Naive thymus-derived CD8-positive, alpha-beta T cell (primary cell): ENCODE results near the gene GSDME. TPM values are rescaled to one million over a fixed set of nuclear protein-coding genes. Genes with fewer than 3 reads are reported as not detected.
A peak's percentile ranks its signal among the peaks of the same experiment; 100 is the strongest.
"Not testable (repeated sequence)": the region's sequence is repeated elsewhere in the genome, so short reads cannot be mapped to it uniquely, and the experiment has no call there.

ENCODE experiments used
- ATAC-seq, 2 donors: fragments of 150-1000 bp; cut with Tn5 transposase in 1 of 2; sonication (Bioruptor Pico), chemical (Tn5 transposase) in 1 of 2; 1 replicate in 1 of 2; 2 replicates in 1 of 2; pipeline ENCODE4 v1.10.0; 2021; ENCODE audit warnings: mild to moderate bottlenecking in 2 of 2, moderate library complexity in 2 of 2
- POLR2A ChIA-PET: fragments of 350-600 bp; sonication (Branson Sonifier 250); formaldehyde crosslinking; loops from one replicate; lab custom pipeline; 2021; ENCODE audit warnings: antibody characterized with exemption; lab: Charles Lee
- DNase-seq, 10 donors: peaks; one replicate each; pipeline versions ENCODE4 v3.0.0 to v3.0.0-alpha.2; 2020 to 2022
- H3K27ac Mint-ChIP-seq, 10 donors: one replicate each; pipeline ENCODE4 v1.8.0; 2020 to 2022; ENCODE audit warnings: mild to moderate bottlenecking in 10 of 10, mixed read lengths in 10 of 10, moderate library complexity in 4 of 10, inconsistent platforms in 1 of 10
- H3K27me3 Mint-ChIP-seq, 5 donors: one replicate each; pipeline ENCODE4 v1.8.0; 2021 to 2022; ENCODE audit warnings: mixed read lengths in 5 of 5
- H3K36me3 Mint-ChIP-seq, 3 donors: one replicate each; pipeline ENCODE4 v1.8.0; 2020 to 2022; ENCODE audit warnings: mixed read lengths in 3 of 3, mild to moderate bottlenecking in 2 of 3, inconsistent platforms in 1 of 3
- H3K4me1 Mint-ChIP-seq, 4 donors: one replicate each; pipeline ENCODE4 v1.8.0; 2021 to 2022; ENCODE audit warnings: mixed read lengths in 4 of 4
- H3K4me3 Mint-ChIP-seq, 10 donors: one replicate each; pipeline ENCODE4 v1.8.0; 2020 to 2022; ENCODE audit warnings: mild to moderate bottlenecking in 10 of 10, mixed read lengths in 10 of 10, moderate library complexity in 6 of 10, inconsistent platforms in 1 of 10
- H3K9me3 Mint-ChIP-seq, 9 donors: one replicate each; pipeline ENCODE4 v1.8.0; 2020 to 2022; ENCODE audit warnings: mixed read lengths in 9 of 9, mild to moderate bottlenecking in 3 of 9, inconsistent platforms in 1 of 9, moderate library complexity in 1 of 9
- polyA plus RNA-seq, 3 donors: library from polyadenylated mRNA; unstranded; fragments of 300-500 nt; fragmentation: Illumina TruSeq; gene quantifications; one replicate each; pipeline ENCODE4 v1.2.3, GENCODE V29; 2021
- total RNA-seq, 8 experiments: library from RNA in 2 of 8; stranded (reverse) in 2 of 8; gene quantifications; one replicate each; pipeline ENCODE4 v1.2.3 and lab custom pipeline; 2021 to 2026

The GSDME gene
- total RNA-seq (under 1 TPM; 0.26 to 0.30 TPM), polyA plus RNA-seq (under 1 TPM in 2 of 3 donors, not detected in 1; 0.07 to 0.23 TPM), total RNA-seq (lab: John Stamatoyannopoulos, UW) (0 to 2.2 (median 0.27) reads per million in 6 experiments)

DNA sequence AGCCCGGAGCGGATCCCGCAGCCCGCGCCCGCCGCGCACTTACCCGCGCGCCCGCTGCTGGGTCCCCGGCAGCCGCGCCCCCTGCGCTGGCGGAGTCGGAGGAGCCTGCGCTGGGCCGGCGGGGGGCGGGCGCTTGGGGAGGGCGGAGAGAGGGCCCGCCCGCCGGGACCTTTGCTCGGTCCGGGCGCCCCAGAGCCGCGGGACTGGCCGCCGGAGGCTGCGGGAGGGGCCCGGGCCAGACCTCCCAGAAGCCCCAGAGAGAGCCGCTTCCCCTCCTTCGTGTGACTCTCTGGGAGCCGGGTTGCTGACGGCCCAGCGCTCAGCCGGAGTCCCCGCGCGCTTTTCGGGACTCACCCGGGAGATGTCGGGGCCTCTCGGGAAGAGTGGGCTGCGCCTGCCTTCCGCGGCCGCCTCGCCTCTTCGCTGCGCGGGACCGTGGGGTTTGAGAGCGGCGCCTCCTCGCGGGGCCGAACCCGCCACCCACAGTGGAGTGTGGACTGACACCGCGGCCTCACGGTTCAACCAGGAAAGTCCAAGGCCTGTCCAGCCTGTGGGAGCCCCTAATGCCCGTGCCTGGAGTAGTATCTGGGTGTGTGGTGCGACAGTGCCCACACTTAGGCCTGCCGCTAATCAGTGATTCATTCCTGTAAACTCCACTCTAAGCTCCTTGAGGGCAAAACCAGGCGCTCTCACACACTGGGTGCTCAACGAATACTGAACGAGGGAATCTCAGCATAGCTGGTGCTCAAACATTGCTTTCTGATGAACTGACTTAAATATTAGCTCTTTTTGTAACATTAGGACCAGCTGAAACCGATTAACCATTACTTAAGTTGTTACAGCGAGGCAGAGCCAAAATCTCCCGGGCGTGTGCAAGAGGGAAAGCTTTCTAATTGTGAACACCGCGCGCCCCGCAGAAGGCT lies at the start of gene GSDME:
GSDME (minus strand) TSS at position 112 of the 923 bp plus-strand sequence. CDS start 7,690 bp downstream, outside the sequence.
- POLR2A ChIA-PET: no interaction called here
- Mint-ChIP-seq H3K9me3 (peaks cover 0 to 7% (median 0%) of the 10 kb centered on the region in 9 donors), H3K4me3 (peak within 1 kb of the TSS; percentile 73 to 96 (median 85)), H3K27ac (peak within 1 kb of the TSS in 2 of 10 donors; percentile 5 to 57), H3K4me1 (peaks cover 11 to 24% (median 20%) of the 10 kb centered on the region in 4 donors), H3K36me3 (no peaks in the 10 kb centered on the region), H3K27me3 (peaks cover 35 to 71% (median 52%) of the 10 kb centered on the region in 5 donors)
- DNase-seq: peak in 4 of 10 donors; percentile 11 to 26 (median 14)
- ATAC-seq: peak; percentile 74 to 88

DNA sequence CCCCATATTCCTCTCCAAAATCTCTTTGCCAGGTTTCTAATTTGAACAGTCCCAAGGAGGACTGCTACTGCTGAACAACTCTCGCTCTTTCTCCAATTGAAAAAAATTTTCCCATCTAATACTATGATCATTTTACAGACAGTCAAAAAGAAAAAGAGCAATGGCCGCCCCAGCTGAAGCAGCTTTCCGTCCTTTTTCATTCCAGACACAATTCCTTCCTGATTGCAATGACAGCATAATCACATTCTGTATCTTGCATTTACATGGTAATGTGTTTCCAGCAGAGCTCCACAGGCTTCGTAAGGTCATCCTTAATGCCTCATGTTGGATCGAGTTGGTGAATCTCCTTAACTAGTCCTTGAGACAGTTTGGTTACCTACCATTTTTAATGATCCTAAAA lies 45.0 kb upstream of the GSDME start:
- DNase-seq (no peak), ATAC-seq (no peak)
- Mint-ChIP-seq H3K27me3 (no peaks in the 10 kb centered on the region), H3K4me1 (peaks cover 0 to 2% (median 0%) of the 10 kb centered on the region in 4 donors), H3K9me3 (no peaks in the 10 kb centered on the region), H3K36me3 (peaks cover 19 to 63% (median 45%) of the 10 kb centered on the region in 3 donors), H3K27ac (peak overlapping the region in 1 of 10 donors; percentile 66), H3K4me3 (no peak overlapping the region)
- POLR2A ChIA-PET: no interaction called here

DNA sequence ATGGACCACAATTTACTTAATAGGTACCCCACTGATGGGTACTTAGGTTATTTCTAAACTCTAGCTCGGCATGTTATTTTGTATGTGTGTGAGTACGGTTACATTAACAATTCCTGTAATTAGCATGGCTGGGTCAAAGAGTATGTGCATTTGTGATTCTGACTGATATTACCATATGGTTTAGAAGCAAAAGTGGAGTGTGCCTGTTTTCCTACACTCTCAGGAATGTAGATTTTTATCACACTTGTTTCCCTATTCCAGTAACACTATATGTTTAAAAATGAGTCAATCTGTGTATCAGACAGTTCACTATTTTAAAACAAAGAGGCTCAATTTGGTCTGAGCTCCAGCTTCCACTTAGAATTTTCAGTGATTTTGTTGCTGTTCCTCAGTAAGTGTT lies 44.6 kb upstream of the GSDME start:
- ATAC-seq (no peak), DNase-seq (no peak)
- Mint-ChIP-seq H3K27ac (peak overlapping the region in 1 of 10 donors; percentile 66), H3K9me3 (no peaks in the 10 kb centered on the region), H3K4me1 (peaks cover 0 to 2% (median 0%) of the 10 kb centered on the region in 4 donors), H3K4me3 (no peak overlapping the region), H3K36me3 (peaks cover 19 to 66% (median 45%) of the 10 kb centered on the region in 3 donors), H3K27me3 (no peaks in the 10 kb centered on the region)
- POLR2A ChIA-PET: no interaction called here

DNA sequence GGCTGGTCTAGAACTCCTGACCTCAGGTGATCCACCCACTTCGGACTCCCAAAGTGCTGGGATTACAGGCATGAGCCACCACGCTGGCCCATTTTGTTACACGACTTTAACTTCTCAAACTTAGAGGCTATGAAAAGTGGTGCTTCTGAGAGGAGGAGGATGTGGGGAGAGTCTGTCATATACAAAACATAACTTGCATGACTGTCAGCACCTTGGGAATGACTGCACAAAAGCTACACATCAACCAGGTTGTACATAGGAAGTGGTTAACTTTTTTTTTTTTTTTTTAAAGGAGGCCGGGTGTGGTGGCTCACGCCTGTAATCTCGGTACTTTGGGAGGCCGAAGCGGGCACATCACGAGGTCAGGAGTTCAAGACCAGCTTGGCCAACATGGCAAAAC lies 43.4 kb upstream of the GSDME start:
- peaks cover 0 to 2% (median 0%) of the 10 kb centered on the region in 4 donors for H3K4me1 Mint-ChIP-seq
- POLR2A ChIA-PET: interaction anchor here (0.6 to 0.7 kb wide), 2 partner anchors 92 to 119 kb away, joined by 3 to 5 read pairs; no protein-coding TSS in a partner anchor
- no peak overlapping the region for H3K27ac Mint-ChIP-seq
- no peak overlapping the region for H3K4me3 Mint-ChIP-seq
- H3K27me3 Mint-ChIP-seq: no peaks in the 10 kb centered on the region
- ATAC-seq (no peak), DNase-seq (no peak)
- H3K36me3 Mint-ChIP-seq: peaks cover 19 to 63% (median 43%) of the 10 kb centered on the region in 3 donors
- H3K9me3 Mint-ChIP-seq: no peaks in the 10 kb centered on the region

DNA sequence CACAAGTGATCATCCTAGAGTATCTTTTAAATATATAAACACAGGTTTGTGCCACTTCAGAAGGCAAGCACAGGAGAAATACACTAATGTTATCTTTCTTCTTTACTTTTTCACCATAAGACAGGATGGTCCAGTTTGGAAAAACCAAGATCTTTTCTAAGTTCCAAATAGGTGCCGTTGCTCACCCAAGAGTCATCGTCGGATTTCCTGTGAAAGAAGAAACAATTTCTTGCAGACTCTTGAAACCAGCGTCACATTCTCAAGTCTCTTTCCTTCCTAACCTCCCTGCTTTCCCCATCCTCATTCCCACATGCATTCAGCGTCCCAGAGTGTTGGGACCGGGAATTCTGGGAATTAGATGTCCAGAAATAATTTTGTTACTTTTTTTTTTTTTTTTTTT lies 42.8 kb upstream of the GSDME start:
- POLR2A ChIA-PET: no interaction called here
- no peaks in the 10 kb centered on the region for H3K27me3 Mint-ChIP-seq
- no peak for DNase-seq
- ATAC-seq: no peak
- no peak overlapping the region for H3K4me3 Mint-ChIP-seq
- no peak overlapping the region for H3K27ac Mint-ChIP-seq
- peaks cover 0 to 2% (median under 1%) of the 10 kb centered on the region in 4 donors for H3K4me1 Mint-ChIP-seq
- H3K36me3 Mint-ChIP-seq: peaks cover 19 to 62% (median 43%) of the 10 kb centered on the region in 3 donors
- H3K9me3 Mint-ChIP-seq: no peaks in the 10 kb centered on the region

DNA sequence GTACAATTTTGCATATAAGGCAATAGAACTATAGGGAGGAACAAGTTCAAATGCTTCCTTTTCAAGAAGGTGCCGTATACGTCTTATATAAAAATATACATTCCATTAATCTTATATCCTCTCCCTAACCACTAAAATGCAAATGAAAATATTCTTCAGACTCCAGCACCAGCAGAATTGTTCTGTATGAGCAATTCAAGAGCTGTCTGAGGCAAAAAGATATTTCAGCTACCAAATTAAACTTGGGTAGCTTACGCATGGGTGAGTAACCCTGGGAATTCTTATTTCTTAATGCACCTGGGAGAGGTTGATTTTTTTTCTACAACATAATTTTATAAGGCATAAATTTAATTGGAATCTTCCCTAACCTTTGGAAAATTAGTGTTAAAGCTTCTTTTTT lies 42.2 kb upstream of the GSDME start:
- peaks cover 19 to 57% (median 40%) of the 10 kb centered on the region in 3 donors for H3K36me3 Mint-ChIP-seq
- ATAC-seq (no peak), DNase-seq (no peak)
- no peak overlapping the region for H3K4me3 Mint-ChIP-seq
- H3K9me3 Mint-ChIP-seq: no peaks in the 10 kb centered on the region
- no peak overlapping the region for H3K27ac Mint-ChIP-seq
- H3K27me3 Mint-ChIP-seq: no peaks in the 10 kb centered on the region
- H3K4me1 Mint-ChIP-seq: peaks cover 5 to 6% (median 5%) of the 10 kb centered on the region in 4 donors
- POLR2A ChIA-PET: no interaction called here

DNA sequence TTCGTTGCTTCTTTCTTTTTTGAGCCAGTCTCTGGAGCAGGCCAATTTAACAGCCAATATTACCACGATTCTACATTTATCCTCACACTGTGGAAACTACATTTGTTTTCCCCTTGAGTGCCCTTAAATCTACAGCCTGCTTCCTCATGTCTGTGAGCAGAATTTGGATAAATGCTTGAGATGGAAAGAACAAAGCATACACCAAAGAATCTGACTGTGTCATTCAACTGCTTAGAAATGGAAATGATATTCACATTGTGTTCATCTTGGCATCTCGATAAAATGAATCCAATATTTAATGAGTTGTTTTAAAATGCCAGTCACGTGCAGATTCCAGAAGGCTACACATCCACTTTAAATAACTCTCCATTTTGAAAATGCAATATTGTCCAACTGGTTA lies 41.0 kb upstream of the GSDME start:
- peaks cover 12 to 44% (median 31%) of the 10 kb centered on the region in 3 donors for H3K36me3 Mint-ChIP-seq
- H3K4me1 Mint-ChIP-seq: peaks cover 11 to 16% (median 14%) of the 10 kb centered on the region in 4 donors
- no peak for DNase-seq
- POLR2A ChIA-PET: no interaction called here
- no peaks in the 10 kb centered on the region for H3K27me3 Mint-ChIP-seq
- no peak overlapping the region for H3K27ac Mint-ChIP-seq
- no peak overlapping the region for H3K4me3 Mint-ChIP-seq
- H3K9me3 Mint-ChIP-seq: no peaks in the 10 kb centered on the region
- no peak for ATAC-seq

DNA sequence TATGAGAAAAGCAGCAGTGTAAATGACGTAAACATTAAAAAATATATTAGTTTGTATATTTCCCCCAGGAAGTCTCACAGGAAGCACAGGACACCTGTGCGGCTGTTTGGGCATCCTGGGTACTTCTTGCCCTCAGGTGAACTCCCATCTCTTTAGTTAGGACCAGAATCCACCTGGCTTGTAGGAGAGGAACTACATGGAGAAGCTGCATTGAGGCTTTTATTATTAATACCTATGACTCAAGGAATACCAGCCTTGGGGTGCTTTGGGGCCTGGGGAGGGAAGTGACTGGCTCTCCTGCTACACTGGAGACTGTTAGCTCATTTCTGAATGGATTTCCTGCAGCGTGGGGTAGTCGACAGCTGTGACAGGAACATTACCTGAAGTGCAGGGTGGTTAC lies 40.0 kb upstream of the GSDME start:
- H3K4me1 Mint-ChIP-seq: peaks cover 11 to 18% (median 14%) of the 10 kb centered on the region in 4 donors
- H3K27me3 Mint-ChIP-seq: no peaks in the 10 kb centered on the region
- H3K4me3 Mint-ChIP-seq: no peak overlapping the region
- H3K36me3 Mint-ChIP-seq: peaks cover 9 to 36% (median 21%) of the 10 kb centered on the region in 3 donors
- no peak for DNase-seq
- H3K27ac Mint-ChIP-seq: no peak overlapping the region
- no peaks in the 10 kb centered on the region for H3K9me3 Mint-ChIP-seq
- ATAC-seq: no peak
- POLR2A ChIA-PET: no interaction called here

DNA sequence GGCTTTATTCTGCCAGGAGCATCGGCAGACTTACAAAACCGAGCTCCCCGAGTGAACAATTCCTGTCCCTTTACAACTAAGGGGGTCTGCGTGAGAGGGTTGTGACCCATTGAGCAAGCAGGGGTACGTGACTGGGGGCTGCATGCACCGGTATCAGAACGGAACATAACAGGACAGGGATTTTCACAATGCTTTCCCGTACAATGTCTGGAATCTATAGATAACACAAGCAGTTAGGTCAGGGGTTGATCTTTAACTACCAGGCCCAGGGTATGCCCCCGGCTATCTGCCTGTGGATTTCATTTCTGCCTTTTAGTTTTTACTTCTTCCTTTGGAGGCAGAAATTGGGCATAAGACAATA lies 38.1 kb upstream of the GSDME start:
- DNase-seq: no peak

DNA sequence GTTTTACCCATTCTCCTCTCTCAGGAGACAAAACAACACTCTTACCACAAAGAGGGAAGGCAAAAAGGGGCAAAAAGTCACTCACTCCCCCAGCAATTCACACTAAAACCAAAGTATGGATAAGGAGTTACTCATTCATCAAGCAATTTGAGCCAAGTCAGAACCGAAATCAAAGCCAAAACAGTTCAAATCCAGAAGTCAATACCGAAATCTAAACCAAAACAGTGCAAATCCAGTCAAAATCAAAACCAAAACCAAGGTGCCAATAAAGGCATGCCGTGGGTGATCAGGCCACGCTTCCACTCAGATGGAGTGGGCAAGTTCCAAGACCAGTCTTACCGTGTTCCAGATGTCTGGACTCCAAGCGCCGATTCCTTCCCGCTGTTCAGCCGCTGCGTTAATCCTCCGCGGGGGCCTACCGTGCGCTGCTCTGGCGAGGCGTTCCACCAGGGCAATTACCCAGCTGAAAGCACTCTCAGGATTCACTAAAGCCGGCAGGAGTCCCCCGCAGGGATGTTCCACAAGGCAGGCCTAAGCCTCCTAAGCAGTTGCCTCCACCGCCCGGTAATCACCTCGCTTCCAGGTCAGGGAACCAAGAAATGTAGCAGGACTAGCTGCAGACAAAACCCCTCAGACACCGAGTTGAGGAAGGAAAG lies 37.6 kb upstream of the GSDME start:
- ATAC-seq, H3K4me3 Mint-ChIP-seq, H3K27me3 Mint-ChIP-seq, DNase-seq, POLR2A ChIA-PET, H3K9me3 Mint-ChIP-seq: not testable (repeated sequence)
- peaks cover 0 to 17% (median 6%) of the 10 kb centered on the region in 3 donors for H3K36me3 Mint-ChIP-seq
- H3K27ac Mint-ChIP-seq: peak overlapping the region in 2 of 10 donors; percentile 8 to 87
- H3K4me1 Mint-ChIP-seq: peaks cover 9 to 18% (median 14%) of the 10 kb centered on the region in 4 donors

More for the DNA sequence above, 38.1 kb upstream of the GSDME start:
- no peaks in the 10 kb centered on the region for H3K9me3 Mint-ChIP-seq
- H3K4me1 Mint-ChIP-seq: peaks cover 9 to 18% (median 14%) of the 10 kb centered on the region in 4 donors
- no peak overlapping the region for H3K4me3 Mint-ChIP-seq
- ATAC-seq: no peak
- H3K36me3 Mint-ChIP-seq: peaks cover 0 to 22% (median 6%) of the 10 kb centered on the region in 3 donors
- no peaks in the 10 kb centered on the region for H3K27me3 Mint-ChIP-seq
- H3K27ac Mint-ChIP-seq: no peak overlapping the region
- POLR2A ChIA-PET: no interaction called here

DNA sequence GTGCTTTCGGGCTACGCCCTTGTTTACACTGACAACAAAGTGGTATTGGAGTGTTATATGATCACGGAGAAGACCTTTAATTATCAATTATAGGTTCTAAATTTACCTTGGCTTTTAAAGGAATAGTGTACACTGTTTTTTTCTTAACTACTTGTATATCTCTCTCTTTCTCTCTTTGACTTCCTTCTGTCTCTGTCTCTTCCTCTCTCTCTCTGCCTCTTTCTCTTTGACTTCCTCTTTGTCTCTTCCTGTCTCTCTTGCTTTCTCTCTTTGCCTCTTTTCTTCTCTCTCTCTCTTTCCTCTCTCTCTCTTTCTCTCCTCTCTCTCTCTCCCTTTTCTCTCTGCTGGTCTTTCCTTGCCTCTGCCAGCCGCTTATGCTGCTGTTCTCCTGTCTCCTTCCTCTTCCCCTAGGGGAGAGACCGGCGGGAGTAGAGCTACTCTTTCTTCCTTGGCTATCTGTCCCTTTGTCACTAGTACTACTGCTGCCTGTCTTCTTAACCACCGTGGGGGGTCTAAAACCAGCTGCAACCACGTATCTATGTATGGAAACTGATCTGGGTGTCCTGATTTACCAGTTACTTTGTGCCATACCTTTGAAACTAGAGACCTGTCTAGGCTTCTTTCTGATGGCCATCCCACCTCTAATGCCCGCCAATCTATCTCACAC lies 36.9 kb upstream of the GSDME start:
- POLR2A ChIA-PET: no interaction called here
- Mint-ChIP-seq H3K27me3 (peaks cover 0 to 2% (median 0%) of the 10 kb centered on the region in 5 donors), H3K4me1 (peaks cover 9 to 18% (median 14%) of the 10 kb centered on the region in 4 donors), H3K36me3 (peaks cover 0 to 16% (median 6%) of the 10 kb centered on the region in 3 donors), H3K27ac (peak overlapping the region in 6 of 10 donors; percentile 8 to 87 (median 39)), H3K4me3 (no peak overlapping the region), H3K9me3 (peaks cover 0 to 9% (median 0%) of the 10 kb centered on the region in 9 donors)
- DNase-seq (no peak), ATAC-seq (no peak)

DNA sequence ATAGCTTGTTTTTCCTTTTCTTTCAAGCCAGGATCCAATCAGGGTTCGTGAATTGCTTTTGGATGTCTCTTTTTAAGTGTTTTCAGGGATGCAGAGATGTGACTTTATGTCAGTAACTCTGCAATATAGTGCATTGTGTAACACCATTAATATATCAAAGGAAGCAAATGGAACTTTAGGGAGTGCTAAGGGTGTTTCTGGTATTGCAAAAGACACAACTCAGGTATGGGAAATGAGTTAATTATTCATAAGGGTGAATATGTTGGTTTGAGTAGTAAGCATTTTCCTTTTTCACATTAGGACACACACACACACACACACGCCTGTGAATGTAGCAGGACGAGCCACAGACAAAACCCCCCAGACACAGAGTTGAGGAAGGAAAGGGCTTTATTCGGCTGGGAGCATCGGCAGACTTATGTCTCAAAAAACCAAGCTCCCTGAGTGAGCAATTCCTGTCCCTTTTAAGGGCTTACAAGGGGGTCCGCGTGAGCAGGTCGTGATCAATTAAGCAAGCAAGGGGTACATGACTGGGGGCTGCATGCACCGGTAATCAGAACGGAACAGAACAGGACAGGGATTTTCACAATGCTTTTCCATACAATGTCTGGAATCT lies 31.8 kb upstream of the GSDME start:
- Mint-ChIP-seq H3K27ac (no peak overlapping the region), H3K4me1 (peaks cover 3 to 12% (median 4%) of the 10 kb centered on the region in 4 donors)
- no peak for ATAC-seq

More for the DNA sequence above, 31.8 kb upstream of the GSDME start:
- Mint-ChIP-seq H3K4me3 (no peak overlapping the region), H3K27me3 (peaks cover 0 to 5% (median 0%) of the 10 kb centered on the region in 5 donors), H3K36me3 (peaks cover 2 to 3% (median 2%) of the 10 kb centered on the region in 3 donors), H3K9me3 (peaks cover 0 to 16% (median 0%) of the 10 kb centered on the region in 9 donors)
- no peak for DNase-seq
- POLR2A ChIA-PET: no interaction called here
